K562 (cell line): ENCODE results near the gene GPS2. TPM values are rescaled to one million over a fixed set of nuclear protein-coding genes. Genes with fewer than 3 reads are reported as not detected.

ENCODE experiments used
- CHD2 ChIP-seq: IDR thresholded peaks from 2 replicates; pipeline ENCODE4 v1.6.1; 2011; ENCODE audit warnings: low read depth, low read length
- E2F6 ChIP-seq, 2 experiments: IDR thresholded peaks; 2 replicates each; pipeline ENCODE4 v1.6.1; 2011; ENCODE audit warnings: borderline replicate concordance in 1 of 2, control low read depth in 1 of 2, low read depth in 1 of 2, low read length in 1 of 2, mild to moderate bottlenecking in 1 of 2, mixed read lengths in 1 of 2, moderate library complexity in 1 of 2; ENCODE audit not compliant: insufficient read depth in 1 of 2, insufficient read length in 1 of 2, poor library complexity in 1 of 2, severe bottlenecking in 1 of 2; ENCODE audit errors: extremely low read depth in 1 of 2
- EGR1 ChIP-seq: fragments of 450-650 bp; conservative IDR thresholded peaks from 2 replicates; pipeline ENCODE4 v1.6.1; 2017; ENCODE audit warnings: mild to moderate bottlenecking
- ERF ChIP-seq: fragments of 450-650 bp; formaldehyde crosslinking; IDR thresholded peaks from 2 replicates; pipeline ENCODE4 v1.4.0; 2020; ENCODE audit warnings: mild to moderate bottlenecking, mixed read lengths
- KLF13 ChIP-seq: fragments of 450-650 bp; IDR thresholded peaks from 2 replicates; pipeline ENCODE4 v1.6.1; 2016; ENCODE audit warnings: missing genetic modification characterization, low read depth, mild to moderate bottlenecking, missing compliant biosample characterization, moderate library complexity, borderline replicate concordance
- MEF2A ChIP-seq: IDR thresholded peaks from 2 replicates; pipeline ENCODE4 v1.6.1; 2011; ENCODE audit warnings: low read depth, mild to moderate bottlenecking, low read length, moderate library complexity; ENCODE audit not compliant: control insufficient read depth
- MGA ChIP-seq: fragments of 450-650 bp; IDR thresholded peaks from 2 replicates; pipeline ENCODE4 v1.6.1; 2016; ENCODE audit warnings: mild to moderate bottlenecking, moderate library complexity
- MXI1 ChIP-seq: IDR thresholded peaks from 2 replicates; pipeline ENCODE4 v1.6.1; 2011; ENCODE audit warnings: low read depth, mild to moderate bottlenecking, improper control_type of control experiment, low read length
- NR3C1 ChIP-seq: sonication (generic); formaldehyde crosslinking; IDR thresholded peaks from 2 replicates; pipeline ENCODE4 v1.8.1; 2022; ENCODE audit warnings: missing genetic modification reagents
- POLR2A ChIP-seq: fragments of 450-650 bp; conservative IDR thresholded peaks from 2 replicates; pipeline ENCODE4 v1.6.1; 2016
- RB1 ChIP-seq: fragments of 450-650 bp; IDR thresholded peaks from 2 replicates; pipeline ENCODE4 v1.6.1; 2017; ENCODE audit warnings: low read depth, mild to moderate bottlenecking
- SNAPC5 ChIP-seq: fragments of 250-450 bp; sonication (Bioruptor Pico); IDR thresholded peaks from 2 replicates; pipeline ENCODE4 v1.8.0; 2021; ENCODE audit warnings: moderate library complexity, mild to moderate bottlenecking, inconsistent platforms
- TAF7 ChIP-seq: fragments of 450-650 bp; IDR thresholded peaks from 2 replicates; pipeline ENCODE4 v1.6.1; 2016; ENCODE audit warnings: missing genetic modification characterization, missing compliant biosample characterization
- USF1 ChIP-seq: sonication (generic); formaldehyde crosslinking; IDR thresholded peaks from 2 replicates; pipeline ENCODE4 v1.9.0; 2022; ENCODE audit warnings: mild to moderate bottlenecking, missing genetic modification reagents
- polyA plus RNA-seq, 8 experiments: library from polyadenylated mRNA; depleted of rRNA in 4 of 8; stranded (reverse) in 5 of 8; unstranded in 3 of 8; fragments of >200 nt; fragmentation: Nextera tagmentation in 2 of 8; fragmentation: Illumina TruSeq in 1 of 8; extraction: Ambion mirVana in 2 of 8; extraction: Trizol in 1 of 8; gene quantifications; 2 replicates each; pipeline versions ENCODE4 v1.2.1 to v1.2.3, GENCODE V29; 2011 to 2014; ENCODE audit warnings: inconsistent platforms in 1 of 8, missing spikeins in 1 of 8
- total RNA-seq, 7 experiments: library from RNA; depleted of rRNA in 6 of 7; stranded (reverse); fragments of >200 nt in 6 of 7; fragmentation: Illumina TruSeq in 2 of 7; extraction: Trizol in 2 of 7; gene quantifications; 2 replicates each; pipeline versions ENCODE4 v1.2.1 to v1.2.3, GENCODE V29; 2011 to 2021; ENCODE audit warnings: low replicate concordance in 1 of 7

Gene GPS2
- total and polyA plus RNA-seq, 9 of the 15 experiments (the other 6 are each of a cell fraction or from before 2014, with no cell fraction given) = 18.3 to 75.7 (median 37.0) TPM

- TF ChIP-seq MGA = 0 out of 2 replicates have a peak, but pooled peaks have one; percentile 47
- peak; percentile 74; the same call in 1 of the 2 replicates for TF ChIP-seq KLF13 (tag)
- TF ChIP-seq MEF2A = peak; percentile 74
- peak; percentile 66 to 94 for TF ChIP-seq E2F6 (IDR thresholded peaks at IDR 0.05; ENCODE audit: borderline replicate concordance in 1 of 2, extremely low read depth in 1 of 2, insufficient read depth in 1 of 2, insufficient read length in 1 of 2, low read depth in 1 of 2, low read length in 1 of 2, poor library complexity in 1 of 2, severe bottlenecking in 1 of 2)
- TF ChIP-seq TAF7 (tag) = no peak
- TF ChIP-seq CHD2 = peak; percentile 79
- TF ChIP-seq RB1 = peak; percentile 16; the same call in 1 of the 2 replicates
- TF ChIP-seq ERF = no peak
- TF ChIP-seq MXI1 = peak; percentile 84
- TF ChIP-seq SNAPC5 (CRISPR knock-in tag) = no peak
- TF ChIP-seq USF1 = peak; percentile 46; the same call in 1 of the 2 replicates
- TF ChIP-seq EGR1 = peak; percentile 70
- no peak for TF ChIP-seq NR3C1 (CRISPR knock-in tag)
- 0 out of 2 replicates have a peak, but pooled peaks have one; percentile 29 for TF ChIP-seq POLR2A
Observed at GRCh38 chr17:7281074-7281952, 33.8 kb downstream of the GPS2 start, which contains the start of gene SLC2A4 (continued).
